Pancreas (tissue), 10 donors: ENCODE measurements around the gene BRWD1. TPM values are rescaled to one million over a fixed set of nuclear protein-coding genes. Genes with fewer than 3 reads are reported as not detected.

ENCODE experiments used
- ATAC-seq, 4 donors: fragments of 200-7000 bp; cut with Tn5 transposase; one replicate each; pipeline versions ENCODE4 v1.8.0 to v1.9.1; 2020; ENCODE audit warnings: mild to moderate bottlenecking in 4 of 4, moderate library complexity in 4 of 4
- DNase-seq, 6 donors: peaks; one replicate each; pipeline ENCODE4 v3.0.0-alpha.2; 2020
- FAIRE-seq: peaks from 2 replicates; lab custom pipeline; 2012; peaks lifted over from hg19 to GRCh38; lab: Jason Lieb, UNC
- H3K27ac ChIP-seq, 4 donors: fragments of 200-600 bp; sonication (generic); 1 replicate in 3 of 4; 2 replicates in 1 of 4; pipeline versions ENCODE4 v1.5.0 to v1.8.0; 2020
- H3K27me3 ChIP-seq, 4 donors: fragments of 200-600 bp; one replicate each; pipeline ENCODE4 v1.8.0; 2021
- H3K36me3 ChIP-seq, 3 donors: fragments of 200-600 bp; sonication (generic) in 1 of 3; one replicate each; pipeline versions ENCODE4 v1.5.0 to v1.8.0; 2020 to 2021
- H3K4me1 ChIP-seq, 3 donors: fragments of 200-600 bp; one replicate each; pipeline ENCODE4 v1.8.0; 2021
- H3K4me3 ChIP-seq, 4 donors: fragments of 200-600 bp; sonication (generic) in 2 of 4; one replicate each; pipeline versions ENCODE4 v1.5.0 to v1.8.0; 2020 to 2021
- H3K9me3 ChIP-seq, 4 donors: fragments of 200-600 bp; one replicate each; pipeline ENCODE4 v1.8.0; 2021
- CTCF ChIP-seq, 4 donors: fragments of 200-600 bp; sonication (generic) in 3 of 4; IDR thresholded peaks; one replicate each; pipeline versions ENCODE4 v1.5.0 to v1.8.0; 2021; ENCODE audit warnings: antibody characterized with exemption in 4 of 4
- WGBS, 2 donors: extraction: QIAGEN DNeasy Blood & Tissue Kit; methylation state at CpG; one replicate each; pipeline ENCODE4 v1.1.7; 2013; 5-methylcytosine and 5-hydroxymethylcytosine counted together
- intact Hi-C, 3 donors: fragments of 100-400 bp; cut with DNase I; formaldehyde crosslinking; loops; one replicate each; pipeline versions ENCODE4 v1.11.1 to v1.14.2; 2022
- polyA plus RNA-seq, 2 donors: library from polyadenylated mRNA; stranded (reverse); fragments of 200-250 nt; gene quantifications; one replicate each; pipeline ENCODE4 v1.2.3, GENCODE V29; 2013
- total RNA-seq, 6 donors: library from RNA; stranded (reverse); fragmentation: NEBNext Ultra II Directional in 4 of 6; extraction: Animal tissue kit (Norgen Biotek cat#: 25700) in 4 of 6; gene quantifications; one replicate each; pipeline versions ENCODE4 v1.2.1 to v1.2.4, GENCODE V29; 2021 to 2023
- donor health status: healthy with polysubstance abuse.
- donor health status: DM: no; HTN: no; CAD: no; lungs with moderate emphysema.
- donor health status: DM: no; HTN: no; CAD: no.
- donor health status: control.
- donor health status: control.
- donor health status: Bipolar disorder and iron deficiency.
- donor health status: DM: yes; HTN: yes; CAD: no.
- donor health status: DM: no; HTN: no; CAD: no.
- donor health status: DM: no; HTN: no; CAD: no.
- donor health status: DM: yes; HTN: yes; CAD: no.

The BRWD1 gene
- total and polyA plus RNA-seq, 8 donors, result 7.4 to 31.7 (median 22.5) TPM

GRCh38 chr21:39313042-39313570 lies 326 bp downstream of the BRWD1 start:
- Histone ChIP-seq H3K27ac (peak overlapping the region; percentile 84 to 97 (median 95)), H3K4me1 (peaks cover 0 to 19% (median 8%) of the 10 kb centered on the region in 3 donors), H3K36me3 (peaks cover 0 to 5% (median 0%) of the 10 kb centered on the region in 3 donors), H3K27me3 (no peaks in the 10 kb centered on the region), H3K9me3 (no peaks in the 10 kb centered on the region), H3K4me3 (peak overlapping the region; percentile 66 to 99 (median 78))
- no peak for TF ChIP-seq CTCF (IDR thresholded peaks at IDR 0.05)
- WGBS, 2 donors, result 0 to 1% methylated on average over 12 to 71 of the region's 71 CpGs
- intact Hi-C loops, result loop anchor here in 1 of 3 donors (10.0 kb wide), 1 partner anchor 72 kb away; a partner anchor contains a TSS
- peak; percentile 6 to 43 (median 16) for ATAC-seq
- FAIRE-seq, result no peak
- DNase-seq, result peak in 4 of 6 donors; percentile 31 to 89 (median 64)

- Histone ChIP-seq H3K27ac (peak overlapping the region; percentile 84 to 97 (median 95)), H3K36me3 (peaks cover 0 to 6% (median 5%) of the 10 kb centered on the region in 3 donors), H3K4me1 (peaks cover 0 to 19% (median 8%) of the 10 kb centered on the region in 3 donors), H3K9me3 (no peaks in the 10 kb centered on the region), H3K27me3 (no peaks in the 10 kb centered on the region), H3K4me3 (peak overlapping the region; percentile 66 to 99 (median 78))
- TF ChIP-seq CTCF (IDR thresholded peaks at IDR 0.05), result no peak
- 1% methylated on average over 20 to 65 of the region's 65 CpGs for WGBS, 2 donors
- DNase-seq, result peak; percentile 88 to 96 (median 93)
- intact Hi-C loops, result loop anchor here in 1 of 3 donors (10.0 kb wide), 1 partner anchor 72 kb away; a partner anchor contains a TSS
- peak; percentile 74 to 92 (median 84) for ATAC-seq
- no peak for FAIRE-seq
Measured at GRCh38 chr21:39312112-39313041, 1.1 kb downstream of the BRWD1 start.

- Histone ChIP-seq H3K27me3 (no peaks in the 10 kb centered on the region), H3K9me3 (no peaks in the 10 kb centered on the region), H3K36me3 (peaks cover 0 to 6% (median 5%) of the 10 kb centered on the region in 3 donors), H3K4me1 (peaks cover 0 to 19% (median 8%) of the 10 kb centered on the region in 3 donors), H3K4me3 (peak overlapping the region in 1 of 4 donors; percentile 90), H3K27ac (no peak overlapping the region)
- no peak for FAIRE-seq
- WGBS, 2 donors, result 91 to 96% methylated on average over 7 of the region's 7 CpGs
- intact Hi-C loops, result loop anchor here in 1 of 3 donors (10.0 kb wide), 1 partner anchor 74 kb away; a partner anchor contains a TSS
- TF ChIP-seq CTCF (IDR thresholded peaks at IDR 0.05), result no peak
- ATAC-seq, result no peak
- DNase-seq, result no peak
Measured at GRCh38 chr21:39311164-39311563, 2.3 kb downstream of the BRWD1 start.

- no peak for TF ChIP-seq CTCF (IDR thresholded peaks at IDR 0.05)
- Histone ChIP-seq H3K4me1 (peaks cover 0 to 17% (median 8%) of the 10 kb centered on the region in 3 donors), H3K36me3 (peaks cover 0 to 14% (median 8%) of the 10 kb centered on the region in 3 donors), H3K4me3 (no peak overlapping the region), H3K9me3 (no peaks in the 10 kb centered on the region), H3K27ac (no peak overlapping the region), H3K27me3 (no peaks in the 10 kb centered on the region)
- no peak for ATAC-seq
- no peak for DNase-seq
- FAIRE-seq, result no peak
- intact Hi-C loops, result no loop called here
- WGBS, 2 donors, result 93 to 97% methylated on average over 1 of the region's 1 CpG
Measured at GRCh38 chr21:39307466-39307865, 6.0 kb downstream of the BRWD1 start.
